ENCODE data around the gene TK2.

TK2 gene

GRCh38 chr16:66476328-66477027, 73.4 kb downstream of the TK2 start:
- H3K4me1 Mint-ChIP-seq: peaks cover 43% of the 10 kb centered on the region
- H3K36me3 Mint-ChIP-seq (ENCODE audit: insufficient read depth): peaks cover 8% of the 10 kb centered on the region
- no peak for ATAC-seq (replicated peaks; ENCODE audit: extremely low read depth, poor library complexity, severe bottlenecking)
- no peak overlapping the region for H3K4me3 Mint-ChIP-seq
- H3K27me3 Mint-ChIP-seq: no peaks in the 10 kb centered on the region
- H3K27ac Mint-ChIP-seq (ENCODE audit: low read depth): no peak overlapping the region
- no peak for DNase-seq (ENCODE audit: low spot score in 2 of 2)
- no peaks in the 10 kb centered on the region for H3K9me3 Mint-ChIP-seq

- no peaks in the 10 kb centered on the region for H3K9me3 Mint-ChIP-seq
- no peaks in the 10 kb centered on the region for H3K27me3 Mint-ChIP-seq
- peaks cover 43% of the 10 kb centered on the region for H3K4me1 Mint-ChIP-seq
- peak overlapping the region; percentile 79 for H3K27ac Mint-ChIP-seq (ENCODE audit: low read depth)
- no peak overlapping the region for H3K4me3 Mint-ChIP-seq
- ATAC-seq (replicated peaks; ENCODE audit: extremely low read depth, poor library complexity, severe bottlenecking) (no peak), DNase-seq (ENCODE audit: low spot score in 2 of 2) (no peak)
- peaks cover 6% of the 10 kb centered on the region for H3K36me3 Mint-ChIP-seq (ENCODE audit: insufficient read depth)
These were observed 74.7 kb downstream of the TK2 start for GRCh38 chr16:66475232-66475631.

GRCh38 chr16:66474750-66475199, 75.1 kb downstream of the TK2 start:
- Mint-ChIP-seq H3K27ac (ENCODE audit: low read depth) (peak overlapping the region; percentile 79), H3K27me3 (no peaks in the 10 kb centered on the region), H3K4me1 (peaks cover 43% of the 10 kb centered on the region), H3K9me3 (no peaks in the 10 kb centered on the region), H3K36me3 (ENCODE audit: insufficient read depth) (peaks cover 6% of the 10 kb centered on the region), H3K4me3 (no peak overlapping the region)
- DNase-seq (ENCODE audit: low spot score in 2 of 2) (peak in 1 of 2 donors; percentile 57), ATAC-seq (replicated peaks; ENCODE audit: extremely low read depth, poor library complexity, severe bottlenecking) (peak; percentile 86)

GRCh38 chr16:66473654-66474519, 76.0 kb downstream of the TK2 start:
- H3K9me3 Mint-ChIP-seq: no peaks in the 10 kb centered on the region
- H3K4me3 Mint-ChIP-seq: no peak overlapping the region
- peaks cover 44% of the 10 kb centered on the region for H3K4me1 Mint-ChIP-seq
- DNase-seq (ENCODE audit: low spot score in 2 of 2): no peak
- peaks cover 6% of the 10 kb centered on the region for H3K36me3 Mint-ChIP-seq (ENCODE audit: insufficient read depth)
- H3K27me3 Mint-ChIP-seq: peaks cover 5% of the 10 kb centered on the region
- ATAC-seq (replicated peaks; ENCODE audit: extremely low read depth, poor library complexity, severe bottlenecking): no peak
- peak overlapping the region; percentile 79 for H3K27ac Mint-ChIP-seq (ENCODE audit: low read depth)

DNA sequence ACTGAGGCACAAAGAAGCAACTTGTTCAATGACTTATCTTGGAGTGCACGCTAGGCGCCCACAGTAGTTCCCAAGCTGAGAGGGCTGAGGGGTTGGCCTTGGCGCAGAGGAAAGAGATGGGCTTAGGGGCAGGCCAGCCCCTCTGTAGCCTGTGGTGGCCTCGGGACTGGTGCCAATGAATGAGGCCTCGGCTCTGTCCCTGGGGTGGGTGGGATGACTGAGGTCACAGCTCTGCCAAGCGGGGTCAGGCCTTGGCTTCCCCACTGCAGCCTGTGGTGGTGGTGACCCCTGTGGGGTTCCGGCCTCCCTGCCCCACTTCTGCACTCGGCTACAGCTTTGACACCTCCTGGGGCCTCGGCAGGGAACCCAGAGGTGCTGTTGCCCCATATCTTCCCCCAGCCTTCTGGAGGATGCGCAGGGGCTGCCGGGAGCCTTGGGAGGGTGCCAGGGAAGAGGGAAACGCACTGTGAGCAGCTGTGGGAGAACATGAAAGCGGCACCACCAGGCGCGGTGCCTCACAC, 76.8 kb downstream of the TK2 start:
- Mint-ChIP-seq H3K4me3 (no peak overlapping the region), H3K9me3 (no peaks in the 10 kb centered on the region), H3K36me3 (ENCODE audit: insufficient read depth) (peaks cover 6% of the 10 kb centered on the region), H3K27me3 (peaks cover 13% of the 10 kb centered on the region), H3K4me1 (peaks cover 40% of the 10 kb centered on the region), H3K27ac (ENCODE audit: low read depth) (peak overlapping the region; percentile 79)
- ATAC-seq (replicated peaks; ENCODE audit: extremely low read depth, poor library complexity, severe bottlenecking) (no peak), DNase-seq (ENCODE audit: low spot score in 2 of 2) (no peak)

DNA sequence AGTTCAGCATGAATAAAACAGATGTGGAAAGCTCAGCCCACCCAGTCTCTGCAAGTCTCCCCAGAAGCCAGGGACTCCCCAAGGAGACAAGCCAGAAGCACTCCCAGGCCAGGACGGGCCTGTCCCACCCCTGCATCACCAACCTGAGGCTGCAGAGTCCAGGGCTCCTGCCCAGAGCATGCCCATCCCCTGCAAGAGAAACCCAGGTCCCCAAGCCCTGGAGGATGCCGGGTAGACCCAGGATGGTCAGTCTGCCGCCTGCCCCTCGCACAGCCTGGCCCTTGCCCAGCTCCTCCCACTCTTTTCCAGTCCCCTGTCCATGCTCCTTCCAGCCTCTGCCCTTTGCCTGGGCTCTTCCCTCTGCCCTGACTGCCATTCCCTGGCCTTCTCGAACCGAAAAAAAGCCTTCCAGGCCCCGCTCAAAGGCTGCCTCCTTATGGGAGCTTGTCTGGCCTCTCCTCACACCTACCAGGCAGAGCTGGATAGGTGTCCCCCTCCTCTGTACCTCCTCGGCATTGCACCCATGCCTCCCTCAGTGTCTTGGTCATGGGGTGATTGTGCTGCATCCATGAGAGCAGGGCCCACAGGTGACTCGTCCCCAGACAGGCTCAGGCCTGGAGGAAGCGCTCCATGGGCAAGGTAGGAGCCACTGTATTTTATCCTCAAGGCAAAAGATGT, 78.1 kb downstream of the TK2 start:
- Mint-ChIP-seq H3K4me3 (no peak overlapping the region), H3K36me3 (ENCODE audit: insufficient read depth) (peaks cover 6% of the 10 kb centered on the region), H3K9me3 (no peaks in the 10 kb centered on the region), H3K27me3 (peaks cover 26% of the 10 kb centered on the region), H3K27ac (ENCODE audit: low read depth) (no peak overlapping the region), H3K4me1 (peaks cover 30% of the 10 kb centered on the region)
- DNase-seq (ENCODE audit: low spot score in 2 of 2) (no peak), ATAC-seq (replicated peaks; ENCODE audit: extremely low read depth, poor library complexity, severe bottlenecking) (no peak)

- ATAC-seq (replicated peaks; ENCODE audit: extremely low read depth, poor library complexity, severe bottlenecking) (no peak), DNase-seq (ENCODE audit: low spot score in 2 of 2) (no peak)
- Mint-ChIP-seq H3K4me1 (peaks cover 28% of the 10 kb centered on the region), H3K27ac (ENCODE audit: low read depth) (no peak overlapping the region), H3K4me3 (no peak overlapping the region), H3K9me3 (peaks cover 3% of the 10 kb centered on the region), H3K36me3 (ENCODE audit: insufficient read depth) (peaks cover 4% of the 10 kb centered on the region), H3K27me3 (peaks cover 32% of the 10 kb centered on the region)
These were observed 78.7 kb downstream of the TK2 start for GRCh38 chr16:66471264-66471663.

- no peak overlapping the region for H3K4me3 Mint-ChIP-seq
- H3K36me3 Mint-ChIP-seq (ENCODE audit: insufficient read depth): peaks cover 4% of the 10 kb centered on the region
- H3K27ac Mint-ChIP-seq (ENCODE audit: low read depth): no peak overlapping the region
- peaks cover 26% of the 10 kb centered on the region for H3K4me1 Mint-ChIP-seq
- no peak for DNase-seq (ENCODE audit: low spot score in 2 of 2)
- H3K9me3 Mint-ChIP-seq: peaks cover 5% of the 10 kb centered on the region
- H3K27me3 Mint-ChIP-seq: peaks cover 39% of the 10 kb centered on the region
- ATAC-seq (replicated peaks; ENCODE audit: extremely low read depth, poor library complexity, severe bottlenecking): no peak
These were observed 79.4 kb downstream of the TK2 start for GRCh38 chr16:66470556-66470955.

DNA sequence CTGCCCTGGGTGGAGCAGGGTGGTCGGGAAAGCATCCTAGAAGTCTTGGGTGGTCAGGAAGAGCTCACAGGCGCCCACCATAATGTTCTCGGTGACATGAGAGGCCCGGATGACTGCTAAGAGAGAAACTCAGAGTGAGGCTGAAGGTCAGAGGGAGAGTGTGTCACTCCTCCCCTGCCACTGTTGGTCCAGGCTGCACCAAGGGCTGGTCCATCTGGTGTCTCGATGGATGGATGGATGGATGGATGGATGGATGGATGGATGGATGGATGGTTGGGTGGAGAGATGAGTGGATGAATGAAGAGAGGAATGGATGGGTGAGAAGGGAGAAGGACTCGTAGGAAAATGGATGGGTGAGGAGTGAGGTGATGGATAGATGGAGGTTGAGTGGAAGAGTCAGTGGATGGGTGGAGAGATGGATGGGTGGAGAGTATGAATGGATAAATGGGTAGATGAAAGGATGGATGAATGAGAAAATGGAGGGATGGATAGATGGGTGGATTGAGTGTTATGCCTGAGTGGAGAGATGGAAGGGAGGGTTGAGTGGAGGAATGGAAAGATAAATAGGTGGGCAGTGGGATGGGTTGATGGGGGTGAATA, 79.9 kb downstream of the TK2 start:
- Mint-ChIP-seq H3K27me3 (peaks cover 44% of the 10 kb centered on the region), H3K27ac (ENCODE audit: low read depth) (no peak overlapping the region), H3K4me3 (no peak overlapping the region), H3K4me1 (peaks cover 21% of the 10 kb centered on the region), H3K9me3 (peaks cover 5% of the 10 kb centered on the region), H3K36me3 (ENCODE audit: insufficient read depth) (peaks cover 4% of the 10 kb centered on the region)
- ATAC-seq (replicated peaks; ENCODE audit: extremely low read depth, poor library complexity, severe bottlenecking) (no peak), DNase-seq (ENCODE audit: low spot score in 2 of 2) (no peak)

DNA sequence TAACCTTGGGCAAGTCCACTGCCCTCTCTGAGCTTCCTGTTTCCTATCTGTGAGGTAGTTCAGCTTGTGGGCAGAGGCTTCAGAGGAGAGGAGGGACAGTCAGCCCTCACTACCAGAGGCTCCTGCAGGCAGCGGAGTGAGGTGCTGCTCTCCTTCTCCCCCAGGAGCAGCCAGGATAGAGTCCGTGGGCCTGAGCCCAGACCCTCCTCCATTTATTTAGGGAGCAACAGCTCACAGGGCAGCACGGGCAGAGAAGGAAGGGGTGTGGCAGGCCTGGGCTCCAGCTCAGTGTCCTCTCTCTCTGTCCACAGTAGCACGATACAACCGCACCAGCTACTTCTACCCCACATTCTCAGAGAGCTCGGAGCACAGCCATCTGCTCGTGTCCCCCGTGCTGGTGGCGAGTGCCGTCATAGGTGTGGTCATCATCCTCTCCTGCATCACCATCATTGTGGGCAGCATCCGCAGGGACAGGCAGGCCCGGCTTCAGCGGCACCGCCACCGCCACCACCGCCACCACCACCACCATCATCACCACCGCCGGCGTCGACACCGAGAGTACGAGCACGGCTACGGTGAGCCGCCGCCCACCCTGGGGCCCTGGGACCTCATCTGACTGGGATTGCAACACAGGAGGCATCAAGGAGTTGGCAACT, 80.5 kb downstream of the TK2 start:
- H3K9me3 Mint-ChIP-seq: peaks cover 5% of the 10 kb centered on the region
- no peak overlapping the region for H3K4me3 Mint-ChIP-seq
- H3K4me1 Mint-ChIP-seq: peaks cover 15% of the 10 kb centered on the region
- ATAC-seq (replicated peaks; ENCODE audit: extremely low read depth, poor library complexity, severe bottlenecking): no peak
- H3K36me3 Mint-ChIP-seq (ENCODE audit: insufficient read depth): peaks cover 1% of the 10 kb centered on the region
- H3K27ac Mint-ChIP-seq (ENCODE audit: low read depth): no peak overlapping the region
- H3K27me3 Mint-ChIP-seq: peaks cover 50% of the 10 kb centered on the region
- DNase-seq (ENCODE audit: low spot score in 2 of 2): no peak

DNA sequence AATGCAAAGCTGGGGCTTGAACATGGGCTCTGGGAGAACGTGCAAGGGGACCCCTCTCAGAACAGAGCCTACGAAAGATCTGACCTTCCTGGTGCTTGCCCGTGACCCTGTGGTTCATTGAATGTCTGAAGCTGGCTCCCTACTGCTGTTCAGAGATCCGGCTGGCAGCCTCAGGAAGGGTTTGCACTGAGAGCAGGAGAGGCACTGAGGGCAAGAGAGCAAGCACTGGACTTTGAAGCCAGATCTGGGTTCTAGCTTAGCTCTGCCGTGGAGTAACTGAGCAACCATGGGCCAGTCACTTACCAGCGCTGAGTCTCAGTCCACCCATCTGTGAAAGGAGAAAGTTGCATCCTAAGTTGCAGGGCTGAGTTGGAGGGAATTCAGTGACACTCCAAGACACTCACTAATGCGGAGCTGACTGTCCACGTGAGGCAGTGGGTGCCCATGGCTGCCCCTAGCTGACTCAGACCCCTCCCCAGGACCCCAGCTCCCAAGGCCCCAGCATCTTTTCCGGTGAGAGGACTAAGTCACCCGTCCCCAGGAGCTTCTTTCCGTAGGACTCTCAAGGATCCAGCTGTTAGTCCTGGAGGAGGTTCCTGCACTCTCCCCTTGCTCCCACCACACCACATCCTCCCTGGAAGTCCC, 81.5 kb downstream of the TK2 start:
- Mint-ChIP-seq H3K27me3 (peaks cover 60% of the 10 kb centered on the region), H3K36me3 (ENCODE audit: insufficient read depth) (no peaks in the 10 kb centered on the region), H3K4me1 (peaks cover 5% of the 10 kb centered on the region), H3K4me3 (no peak overlapping the region), H3K27ac (ENCODE audit: low read depth) (no peak overlapping the region), H3K9me3 (peaks cover 5% of the 10 kb centered on the region)
- DNase-seq (ENCODE audit: low spot score in 2 of 2) (no peak), ATAC-seq (replicated peaks; ENCODE audit: extremely low read depth, poor library complexity, severe bottlenecking) (no peak)

Data from central memory CD8-positive, alpha-beta T cell (primary cell).